Mesothelial cell of epicardium (in vitro differentiated cells): ENCODE data around the gene FMNL2. TPM values are rescaled to one million over a fixed set of nuclear protein-coding genes. Genes with fewer than 3 reads are reported as not detected.

Experiments used
- DNase-seq, 2 experiments: peaks; one replicate each; pipeline ENCODE4 v3.0.0; 2021; ENCODE audit warnings: low spot score in 2 of 2; ENCODE audit not compliant: unreplicated experiment in 2 of 2
- H3K27ac Mint-ChIP-seq: 2 replicates; pipeline ENCODE4 v1.8.0; 2021; ENCODE audit warnings: mixed read lengths
- H3K27me3 Mint-ChIP-seq: 2 replicates; pipeline ENCODE4 v1.8.0; 2021; ENCODE audit warnings: low read depth, mixed read lengths
- H3K36me3 Mint-ChIP-seq: 2 replicates; pipeline ENCODE4 v1.8.0; 2021; ENCODE audit warnings: mixed read lengths
- H3K4me1 Mint-ChIP-seq: 2 replicates; pipeline ENCODE4 v1.8.0; 2021; ENCODE audit warnings: mixed read lengths
- H3K4me3 Mint-ChIP-seq: 2 replicates; pipeline ENCODE4 v1.8.0; 2021; ENCODE audit warnings: mild to moderate bottlenecking, moderate library complexity, mixed read lengths
- H3K9me3 Mint-ChIP-seq: 2 replicates; pipeline ENCODE4 v1.8.0; 2021; ENCODE audit warnings: mixed read lengths
- total RNA-seq: library from RNA; stranded (reverse); gene quantifications from 3 replicates; pipeline ENCODE4 v1.2.1, GENCODE V29; 2021
- TF ChIP-seq, protein P1 (sequence below): fragments of 200-600 bp; sonication (generic); IDR thresholded peaks from one replicate; pipeline ENCODE4 v1.5.0; 2021; ENCODE audit warnings: antibody characterized with exemption; ENCODE audit not compliant: unreplicated experiment

Gene FMNL2
- total RNA-seq, 1 donor from 2014 or later: 52.6 TPM

DNA sequence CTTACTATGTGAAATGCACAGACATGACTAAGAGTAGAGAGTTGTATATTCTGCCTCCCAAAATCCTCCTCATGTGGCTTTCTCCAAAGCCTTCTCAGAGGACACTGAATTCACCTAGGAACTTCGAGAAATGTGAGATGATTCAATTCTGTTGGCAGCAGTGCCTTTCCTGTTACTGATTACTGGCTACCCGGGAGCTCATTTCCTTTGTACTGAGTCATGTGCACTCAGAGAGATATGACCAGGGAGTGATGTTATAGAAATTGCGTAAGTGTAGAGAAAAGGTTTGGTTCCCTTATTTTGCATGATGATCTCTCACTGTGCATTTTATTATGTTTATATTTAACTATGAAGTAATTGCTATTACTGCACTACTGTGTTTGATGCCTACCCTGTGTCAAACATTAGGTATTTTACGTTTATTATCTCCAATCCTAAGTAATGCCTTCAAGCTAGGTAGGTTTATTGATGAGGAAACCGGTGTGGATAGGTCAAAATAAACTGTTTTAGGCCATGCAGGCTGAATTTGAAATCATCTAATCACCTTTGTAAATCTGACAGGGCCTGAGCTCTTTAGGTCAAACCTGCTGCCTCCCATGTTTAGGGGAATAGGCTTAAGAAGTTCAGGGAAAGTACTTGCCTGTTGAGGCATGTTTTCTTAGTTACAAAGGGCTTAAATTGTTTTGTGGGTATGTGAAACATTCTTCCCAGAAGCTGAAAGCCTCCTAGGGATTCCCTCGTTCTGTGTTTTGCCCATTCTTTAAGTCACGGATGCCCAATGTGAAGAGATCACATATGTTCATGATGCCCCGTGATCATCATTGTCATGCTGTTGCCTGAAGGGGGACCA, 86.8 kb downstream of the FMNL2 start:
- DNase-seq: no peak

DNA sequence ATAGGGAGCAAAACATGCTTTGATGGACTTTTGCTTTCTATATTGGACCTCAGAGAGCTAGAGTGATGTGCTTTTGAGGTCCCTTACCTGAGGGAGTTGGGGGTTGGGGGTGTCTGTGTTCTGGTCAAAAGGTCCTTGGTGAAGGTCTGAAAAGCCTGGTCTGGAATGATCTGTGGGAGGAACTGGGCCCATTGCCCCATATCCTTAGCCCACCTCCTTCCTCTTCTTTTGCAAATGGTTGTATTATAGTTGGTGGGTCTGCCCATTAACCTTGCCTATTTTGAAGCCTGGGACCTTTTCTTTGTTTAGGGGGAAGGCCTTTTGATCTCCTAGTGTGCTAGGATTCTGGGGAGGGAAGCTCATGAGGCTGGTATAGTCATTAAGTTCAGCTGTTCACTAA, 88.7 kb downstream of the FMNL2 start:
- Mint-ChIP-seq H3K9me3 (no peaks in the 10 kb centered on the region), H3K4me1 (peaks cover 56% of the 10 kb centered on the region), H3K27ac (no peak overlapping the region), H3K36me3 (no peaks in the 10 kb centered on the region), H3K4me3 (no peak overlapping the region), H3K27me3 (no peaks in the 10 kb centered on the region)
- TF ChIP-seq, protein P1, sequence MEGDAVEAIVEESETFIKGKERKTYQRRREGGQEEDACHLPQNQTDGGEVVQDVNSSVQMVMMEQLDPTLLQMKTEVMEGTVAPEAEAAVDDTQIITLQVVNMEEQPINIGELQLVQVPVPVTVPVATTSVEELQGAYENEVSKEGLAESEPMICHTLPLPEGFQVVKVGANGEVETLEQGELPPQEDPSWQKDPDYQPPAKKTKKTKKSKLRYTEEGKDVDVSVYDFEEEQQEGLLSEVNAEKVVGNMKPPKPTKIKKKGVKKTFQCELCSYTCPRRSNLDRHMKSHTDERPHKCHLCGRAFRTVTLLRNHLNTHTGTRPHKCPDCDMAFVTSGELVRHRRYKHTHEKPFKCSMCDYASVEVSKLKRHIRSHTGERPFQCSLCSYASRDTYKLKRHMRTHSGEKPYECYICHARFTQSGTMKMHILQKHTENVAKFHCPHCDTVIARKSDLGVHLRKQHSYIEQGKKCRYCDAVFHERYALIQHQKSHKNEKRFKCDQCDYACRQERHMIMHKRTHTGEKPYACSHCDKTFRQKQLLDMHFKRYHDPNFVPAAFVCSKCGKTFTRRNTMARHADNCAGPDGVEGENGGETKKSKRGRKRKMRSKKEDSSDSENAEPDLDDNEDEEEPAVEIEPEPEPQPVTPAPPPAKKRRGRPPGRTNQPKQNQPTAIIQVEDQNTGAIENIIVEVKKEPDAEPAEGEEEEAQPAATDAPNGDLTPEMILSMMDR: no peak
- no peak for DNase-seq

More for the DNA sequence above, 86.8 kb downstream of the FMNL2 start:
- Mint-ChIP-seq H3K27me3 (no peaks in the 10 kb centered on the region), H3K9me3 (no peaks in the 10 kb centered on the region), H3K36me3 (no peaks in the 10 kb centered on the region), H3K27ac (peak overlapping the region; percentile 45), H3K4me1 (peaks cover 42% of the 10 kb centered on the region), H3K4me3 (no peak overlapping the region)
- TF ChIP-seq, protein P1: no peak

DNA sequence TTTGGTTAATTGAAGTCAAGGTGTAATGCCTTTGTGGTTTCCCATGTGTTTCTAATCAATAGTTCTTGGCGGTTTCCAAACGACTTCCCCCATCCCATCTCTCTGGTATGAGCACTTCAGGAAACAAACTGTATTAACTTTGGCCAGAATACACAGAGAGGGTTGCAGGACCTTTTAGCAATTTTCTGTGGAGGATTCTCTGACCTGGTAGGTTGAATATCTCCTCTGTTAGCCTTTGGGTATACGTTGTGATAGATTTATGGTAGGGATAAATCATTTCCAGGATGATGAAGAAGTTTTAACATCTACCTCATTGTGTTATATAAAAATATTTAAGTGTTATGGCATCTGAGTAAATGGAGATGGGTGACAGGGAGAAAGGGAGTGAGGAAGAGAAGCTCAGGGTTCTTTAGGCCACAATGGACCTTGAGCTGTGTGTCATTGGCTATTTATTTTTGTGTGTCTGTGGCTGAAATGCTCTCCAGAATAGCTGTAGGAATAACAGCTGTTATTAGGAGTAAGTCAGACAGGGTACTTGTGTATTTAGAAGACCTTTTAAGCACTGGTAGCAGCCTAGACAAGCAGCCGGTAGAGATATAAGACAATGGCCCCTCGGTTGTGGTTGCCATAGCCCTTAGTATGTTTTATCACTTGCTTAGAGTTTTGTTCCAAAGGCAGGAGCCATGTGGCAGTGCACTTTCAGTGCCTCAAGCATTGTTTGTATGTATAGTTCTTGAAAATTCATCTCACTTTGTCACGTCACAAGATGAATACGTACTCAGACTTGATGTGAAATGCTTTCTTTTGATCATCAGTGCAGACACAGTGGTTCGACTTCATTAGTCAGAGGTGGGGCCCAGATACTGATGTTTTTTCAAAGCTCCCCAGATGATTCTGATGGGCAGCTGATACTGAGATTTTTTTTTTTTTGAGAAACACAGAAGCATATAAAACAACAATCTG, 91.1 kb downstream of the FMNL2 start:
- Mint-ChIP-seq H3K4me3 (no peak overlapping the region), H3K36me3 (no peaks in the 10 kb centered on the region), H3K9me3 (no peaks in the 10 kb centered on the region), H3K27me3 (no peaks in the 10 kb centered on the region), H3K4me1 (peaks cover 54% of the 10 kb centered on the region), H3K27ac (peak overlapping the region; percentile 47)
- DNase-seq: no peak
- TF ChIP-seq, protein P1: no peak

DNA sequence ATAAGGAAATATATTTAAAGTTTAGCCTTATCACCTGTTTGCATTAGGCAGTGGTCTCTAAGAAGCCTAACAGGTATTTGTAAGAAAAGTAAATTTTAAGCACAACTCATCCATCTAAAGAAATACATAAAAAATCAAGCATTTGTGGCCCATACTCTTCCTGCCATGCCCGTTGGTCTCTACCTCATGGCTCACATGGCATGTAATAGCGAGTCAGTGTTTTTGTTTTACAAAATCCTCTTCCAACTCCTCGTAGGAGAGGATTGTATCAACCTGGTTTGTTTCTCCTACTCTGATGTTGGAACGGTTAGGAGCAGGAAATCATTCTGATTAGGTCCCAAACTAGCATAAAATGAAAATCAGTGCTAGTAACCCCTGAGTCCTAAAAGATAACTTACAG, 91.8 kb downstream of the FMNL2 start:
- H3K4me1 Mint-ChIP-seq: peaks cover 50% of the 10 kb centered on the region
- no peak overlapping the region for H3K4me3 Mint-ChIP-seq
- no peaks in the 10 kb centered on the region for H3K27me3 Mint-ChIP-seq
- TF ChIP-seq, protein P1: no peak
- no peaks in the 10 kb centered on the region for H3K36me3 Mint-ChIP-seq
- no peaks in the 10 kb centered on the region for H3K9me3 Mint-ChIP-seq
- DNase-seq: no peak
- H3K27ac Mint-ChIP-seq: no peak overlapping the region

DNA sequence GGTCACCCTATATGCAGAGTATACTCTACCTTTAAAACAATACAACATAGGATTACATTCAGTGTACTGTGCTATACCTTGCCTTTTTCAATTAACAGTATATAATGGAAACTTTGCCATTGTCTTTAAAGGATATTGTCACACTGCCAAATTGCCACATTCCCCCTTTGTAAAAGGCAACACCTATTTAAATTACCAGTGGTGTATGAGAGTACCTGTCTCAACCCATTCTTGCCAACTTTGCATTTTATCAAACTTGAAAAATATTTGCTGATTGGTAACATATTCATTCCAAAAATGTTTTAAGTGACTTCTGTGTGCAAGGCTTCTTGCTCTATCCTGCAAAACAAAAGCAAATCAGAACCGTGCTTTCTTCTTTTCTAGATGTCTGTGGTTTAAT, 92.9 kb downstream of the FMNL2 start:
- peaks cover 52% of the 10 kb centered on the region for H3K4me1 Mint-ChIP-seq
- no peak overlapping the region for H3K27ac Mint-ChIP-seq
- TF ChIP-seq, protein P1: no peak

More for the DNA sequence above, 92.9 kb downstream of the FMNL2 start:
- H3K4me3 Mint-ChIP-seq: no peak overlapping the region
- no peaks in the 10 kb centered on the region for H3K9me3 Mint-ChIP-seq
- no peaks in the 10 kb centered on the region for H3K27me3 Mint-ChIP-seq
- DNase-seq: no peak
- no peaks in the 10 kb centered on the region for H3K36me3 Mint-ChIP-seq
